Ramos (cell line): ENCODE data around the gene FBXW7.

Experiments used
- in situ Hi-C: fragments of 300-500 bp; cut with MboI; formaldehyde crosslinking; loops from one replicate; pipeline ENCODE4 v1.14.3; 2022; ENCODE audit warnings: low sequenced_read_pairs; ENCODE audit not compliant: unreplicated experiment

Gene FBXW7, protein sequence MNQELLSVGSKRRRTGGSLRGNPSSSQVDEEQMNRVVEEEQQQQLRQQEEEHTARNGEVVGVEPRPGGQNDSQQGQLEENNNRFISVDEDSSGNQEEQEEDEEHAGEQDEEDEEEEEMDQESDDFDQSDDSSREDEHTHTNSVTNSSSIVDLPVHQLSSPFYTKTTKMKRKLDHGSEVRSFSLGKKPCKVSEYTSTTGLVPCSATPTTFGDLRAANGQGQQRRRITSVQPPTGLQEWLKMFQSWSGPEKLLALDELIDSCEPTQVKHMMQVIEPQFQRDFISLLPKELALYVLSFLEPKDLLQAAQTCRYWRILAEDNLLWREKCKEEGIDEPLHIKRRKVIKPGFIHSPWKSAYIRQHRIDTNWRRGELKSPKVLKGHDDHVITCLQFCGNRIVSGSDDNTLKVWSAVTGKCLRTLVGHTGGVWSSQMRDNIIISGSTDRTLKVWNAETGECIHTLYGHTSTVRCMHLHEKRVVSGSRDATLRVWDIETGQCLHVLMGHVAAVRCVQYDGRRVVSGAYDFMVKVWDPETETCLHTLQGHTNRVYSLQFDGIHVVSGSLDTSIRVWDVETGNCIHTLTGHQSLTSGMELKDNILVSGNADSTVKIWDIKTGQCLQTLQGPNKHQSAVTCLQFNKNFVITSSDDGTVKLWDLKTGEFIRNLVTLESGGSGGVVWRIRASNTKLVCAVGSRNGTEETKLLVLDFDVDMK

DNA sequence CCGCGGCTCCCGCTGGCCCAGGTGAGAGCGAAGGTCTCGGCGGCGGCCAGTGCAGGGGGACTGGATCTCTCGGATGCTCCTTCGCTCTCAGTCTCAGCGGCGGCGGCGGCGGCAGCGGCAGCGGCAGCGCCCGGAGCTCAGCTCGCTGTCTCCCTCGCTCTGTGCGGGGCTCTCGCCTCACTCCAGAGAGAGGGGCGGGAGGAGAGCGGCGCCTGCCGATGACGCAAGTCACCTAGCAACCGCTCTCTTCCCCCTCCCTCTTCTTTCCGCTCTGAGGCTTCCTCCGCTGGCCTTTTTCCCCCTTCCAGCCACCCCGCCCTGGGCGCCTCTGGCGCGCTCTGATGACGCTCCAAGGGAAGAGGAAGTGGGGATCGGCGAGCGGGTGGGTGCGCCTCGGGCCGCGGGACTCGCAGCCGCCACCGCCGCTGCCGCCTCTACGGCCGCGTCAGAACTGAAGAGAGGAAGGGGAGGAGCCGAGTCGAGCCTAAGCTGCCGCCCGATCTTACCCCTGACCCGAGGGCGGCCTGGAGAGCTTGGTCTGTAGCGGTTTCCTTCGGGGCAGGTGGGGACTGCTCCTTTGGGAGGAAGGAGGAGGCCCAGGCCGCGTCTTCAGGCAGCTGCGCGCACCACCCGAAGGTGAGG, at the start of gene FBXW7:
Gene FBXW7, minus strand, starts transcription at position 190 of the 642 bp plus-strand sequence. CDS start 124,289 bp downstream, outside the sequence.
- in situ Hi-C loops: no loop called here

DNA sequence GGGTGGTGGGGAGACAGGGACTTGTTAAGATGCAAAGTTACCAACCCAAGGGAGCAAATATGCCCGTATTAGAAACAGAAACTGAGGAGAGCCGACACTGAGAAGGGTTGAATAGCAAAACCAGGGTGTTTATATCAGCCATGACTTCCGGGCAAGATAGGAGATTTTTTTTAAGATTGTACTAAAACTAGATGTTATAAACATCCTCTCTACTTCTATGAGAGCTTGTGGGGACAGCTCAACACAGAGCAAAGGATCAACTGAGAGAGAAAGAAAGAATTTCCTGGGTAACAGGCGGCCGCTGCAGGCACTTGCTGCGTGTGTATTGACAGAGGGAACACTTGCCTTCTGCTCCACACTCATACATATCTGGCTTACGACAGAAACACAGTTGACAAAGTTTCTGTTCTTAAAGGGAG, 49.1 kb upstream of the FBXW7 start:
- in situ Hi-C loops: no loop called here

DNA sequence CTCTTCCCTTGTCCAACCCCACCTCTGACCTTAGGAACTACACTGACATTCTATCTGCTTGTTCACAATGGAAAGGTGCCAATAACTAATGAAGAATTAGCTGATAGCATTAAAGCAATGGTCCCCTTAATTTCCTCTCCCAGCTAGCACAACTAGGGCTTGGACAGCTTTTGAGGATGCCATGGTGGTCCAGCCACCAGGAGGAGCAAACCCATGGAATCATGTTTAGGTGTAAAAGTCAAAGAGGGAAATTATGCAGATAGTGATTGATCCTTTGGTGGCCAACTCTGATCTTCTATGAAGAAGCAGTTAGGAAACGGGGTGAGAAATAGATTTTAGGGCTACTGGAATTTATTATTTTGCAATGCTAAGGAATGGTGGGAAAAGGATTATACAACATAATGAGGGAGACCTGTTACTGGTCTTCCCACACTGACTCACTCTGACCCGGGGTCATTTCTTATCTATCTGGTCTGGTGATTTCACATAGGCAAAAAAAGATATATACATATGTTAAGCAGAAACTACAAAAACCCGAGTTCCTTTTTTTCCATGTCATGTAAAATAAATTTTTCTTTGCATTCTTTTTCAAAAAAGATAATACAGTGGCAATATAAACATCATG, 45.8 kb upstream of the FBXW7 start:
- in situ Hi-C loops: no loop called here

DNA sequence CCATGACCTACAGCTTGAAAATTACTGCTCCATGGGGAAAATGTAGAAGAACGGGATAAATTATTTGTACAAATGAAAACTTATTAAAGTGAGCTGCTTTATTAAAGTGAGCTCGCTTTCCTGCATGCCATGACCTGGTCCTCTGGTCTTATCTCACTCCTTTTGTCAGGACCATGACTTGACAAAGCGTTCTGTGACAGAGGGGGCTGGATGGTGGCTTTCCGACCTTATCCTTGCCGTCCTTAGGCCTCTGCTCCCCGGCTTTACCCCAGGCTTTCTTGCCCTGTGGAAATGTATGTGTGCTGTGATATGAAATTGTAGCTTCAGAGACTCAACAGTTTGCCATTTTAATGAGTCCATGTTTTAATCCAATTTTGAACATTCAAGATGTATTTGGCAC, 44.0 kb upstream of the FBXW7 start:
- in situ Hi-C loops: no loop called here

DNA sequence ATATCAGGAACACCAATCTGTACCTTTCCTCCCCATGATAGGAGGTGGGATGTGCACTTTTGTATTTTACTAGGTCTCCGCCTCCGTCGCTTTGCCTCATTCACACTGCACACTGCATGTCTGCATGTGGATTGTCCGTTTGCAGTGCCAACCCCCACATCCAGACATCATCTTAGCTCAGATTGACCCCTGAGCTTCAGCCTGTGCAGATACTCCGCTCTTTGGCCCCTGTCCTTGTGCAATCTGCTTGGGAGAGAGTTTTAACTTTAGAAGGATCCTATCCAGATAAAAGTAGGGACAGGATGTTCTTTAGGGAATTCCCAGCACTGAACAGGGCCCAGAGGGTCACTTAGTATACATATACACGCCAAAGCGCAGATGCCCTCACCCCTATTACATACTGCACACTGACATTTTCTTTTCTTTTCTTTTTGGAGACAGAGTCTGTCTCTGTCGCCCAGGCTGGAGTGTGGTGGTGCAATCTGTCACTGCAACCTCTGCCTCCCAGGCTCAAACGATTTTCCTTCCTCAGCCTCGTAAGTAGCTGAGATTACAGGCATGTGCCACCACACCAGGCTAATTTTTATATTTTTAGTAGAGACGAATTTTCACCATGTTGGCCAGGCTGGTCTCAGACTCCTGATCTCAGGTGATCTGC, 43.3 kb upstream of the FBXW7 start:
- in situ Hi-C loops: no loop called here

DNA sequence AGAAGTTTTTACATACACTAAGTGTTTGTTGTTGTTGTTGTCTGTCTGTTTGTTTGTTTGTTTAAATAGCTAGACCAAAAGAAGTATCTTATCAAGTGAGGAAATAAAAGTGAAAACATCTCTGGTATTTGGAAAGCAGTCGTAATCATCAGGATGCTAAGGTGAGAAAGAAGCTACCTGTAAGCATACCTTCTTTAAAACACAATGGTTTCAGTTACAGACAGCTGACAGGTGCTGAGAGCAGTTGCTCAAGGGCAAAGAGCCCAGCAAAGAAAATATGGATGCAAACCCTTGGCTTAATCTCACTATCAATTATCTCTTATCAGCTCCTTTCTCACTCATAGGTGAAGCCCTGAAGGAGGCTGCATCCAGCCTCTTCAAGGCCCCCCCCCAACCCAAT, 42.8 kb upstream of the FBXW7 start:
- in situ Hi-C loops: no loop called here

DNA sequence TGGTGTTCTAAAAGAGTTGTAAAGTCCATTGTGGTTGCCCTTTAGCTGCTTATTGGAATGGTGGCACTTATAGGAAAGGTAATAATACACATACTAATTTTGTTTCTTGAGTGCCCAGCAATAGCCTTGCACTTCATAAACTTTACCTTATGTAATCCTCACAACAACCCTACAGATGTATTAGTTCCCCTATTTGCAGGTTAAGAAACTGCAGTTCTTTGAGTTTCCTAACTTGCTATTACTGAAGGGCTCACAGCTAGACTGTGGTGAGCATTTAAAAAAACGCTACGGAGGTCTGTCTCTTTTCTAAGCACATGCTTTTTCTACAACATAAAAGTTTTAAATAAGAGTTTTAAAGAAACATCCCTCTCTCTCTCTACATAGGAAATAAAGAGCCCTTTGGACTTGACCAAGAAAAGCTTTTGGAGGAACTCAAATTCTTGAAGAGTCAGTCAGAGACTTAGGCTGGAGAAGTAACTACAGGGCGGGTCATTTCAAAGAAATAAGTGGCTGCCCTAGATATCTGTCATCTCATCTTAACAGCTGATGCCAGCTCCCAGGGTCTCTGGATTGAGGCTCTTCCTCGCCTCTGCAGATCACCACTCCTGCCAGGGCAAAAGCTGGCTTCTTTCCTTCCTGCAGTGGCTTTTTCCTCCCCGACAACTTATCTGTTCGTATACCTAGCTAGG, 42.0 kb upstream of the FBXW7 start:
- in situ Hi-C loops: no loop called here

DNA sequence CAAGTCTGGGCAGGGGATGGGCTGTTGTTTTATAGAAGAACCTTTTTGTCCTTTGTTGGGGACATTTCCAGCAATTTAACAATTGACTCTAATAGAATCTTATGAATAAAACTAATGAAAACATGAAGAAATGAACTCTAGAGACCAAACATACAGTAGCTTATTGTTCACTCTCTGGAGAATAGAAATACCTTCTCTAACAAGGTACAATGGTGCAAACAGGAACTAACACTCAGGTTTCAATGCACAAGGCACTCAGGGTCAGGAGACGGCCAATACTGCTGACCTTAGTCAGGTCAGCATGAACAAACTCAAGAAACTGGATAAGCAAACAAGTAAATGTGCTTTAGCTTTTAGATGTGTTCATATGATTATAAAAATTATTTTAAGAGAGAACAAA, 39.6 kb upstream of the FBXW7 start:
- in situ Hi-C loops: no loop called here

DNA sequence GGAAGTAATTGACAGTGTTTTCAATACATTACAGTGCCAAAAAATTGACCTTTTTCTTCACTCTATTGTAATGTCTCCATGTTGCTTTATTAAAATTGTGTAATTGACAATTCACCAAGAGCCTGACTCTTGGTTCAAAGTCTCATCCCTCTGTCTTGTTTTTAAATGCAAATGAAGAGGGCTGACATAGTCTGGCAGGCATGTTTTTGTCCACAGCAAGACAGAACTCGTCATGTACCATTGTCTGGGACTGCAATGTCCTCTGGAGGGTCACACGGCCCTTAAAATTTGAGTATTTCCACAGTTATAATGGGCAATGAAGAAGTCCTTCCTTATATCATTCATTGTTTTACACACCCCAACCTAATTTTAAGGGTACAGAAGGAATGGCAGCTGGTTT, 38.0 kb upstream of the FBXW7 start:
- in situ Hi-C loops: no loop called here

DNA sequence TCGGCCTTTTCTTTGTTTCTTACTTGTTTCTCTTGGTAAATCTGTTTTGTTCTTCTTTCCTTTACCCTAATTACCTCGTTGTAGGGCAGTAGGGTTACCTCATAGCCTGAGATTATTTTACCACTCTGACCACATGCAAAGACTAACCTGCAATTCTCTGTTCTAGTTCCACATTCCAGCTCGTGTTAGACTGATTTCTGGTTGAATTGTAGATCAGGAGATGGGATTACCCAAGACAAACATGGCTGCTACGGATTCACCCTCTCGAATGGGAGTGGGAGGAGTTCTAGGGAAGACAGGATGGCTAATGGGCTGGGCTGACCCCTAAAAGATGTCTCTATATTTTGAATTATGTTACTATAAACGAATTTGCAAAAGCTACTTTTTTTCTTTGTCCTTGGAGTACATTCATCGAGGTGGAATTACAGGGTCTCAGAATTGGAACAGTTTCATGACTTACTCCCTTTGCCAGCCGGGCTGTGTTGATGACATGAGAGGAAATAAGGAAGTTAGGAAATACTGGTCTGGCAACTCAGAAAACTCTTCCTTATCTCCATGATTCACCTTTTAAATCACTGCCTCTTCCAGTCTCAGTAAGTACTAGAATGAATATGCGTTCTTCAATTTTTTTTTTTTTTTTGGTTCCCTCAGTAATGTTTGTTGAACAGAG, 36.7 kb upstream of the FBXW7 start:
- in situ Hi-C loops: no loop called here

DNA sequence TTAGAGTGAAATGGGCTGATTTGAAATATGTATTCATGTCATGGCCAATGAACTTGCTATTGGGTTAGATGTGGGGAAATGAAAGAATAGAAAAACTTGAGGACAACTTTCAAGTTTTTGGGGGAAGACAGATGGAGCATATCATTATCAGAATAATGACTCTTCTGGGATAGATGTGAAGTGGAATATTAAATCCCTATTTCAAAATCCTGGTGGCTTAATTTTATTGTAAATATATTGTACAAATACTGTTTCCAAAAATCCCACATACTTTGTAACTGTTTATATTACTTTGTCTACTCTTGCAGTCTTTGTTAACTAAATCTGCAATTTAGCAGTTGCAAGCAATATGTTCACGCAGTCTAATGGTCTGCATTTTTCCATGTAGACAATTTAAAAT, 35.9 kb upstream of the FBXW7 start:
- in situ Hi-C loops: no loop called here

DNA sequence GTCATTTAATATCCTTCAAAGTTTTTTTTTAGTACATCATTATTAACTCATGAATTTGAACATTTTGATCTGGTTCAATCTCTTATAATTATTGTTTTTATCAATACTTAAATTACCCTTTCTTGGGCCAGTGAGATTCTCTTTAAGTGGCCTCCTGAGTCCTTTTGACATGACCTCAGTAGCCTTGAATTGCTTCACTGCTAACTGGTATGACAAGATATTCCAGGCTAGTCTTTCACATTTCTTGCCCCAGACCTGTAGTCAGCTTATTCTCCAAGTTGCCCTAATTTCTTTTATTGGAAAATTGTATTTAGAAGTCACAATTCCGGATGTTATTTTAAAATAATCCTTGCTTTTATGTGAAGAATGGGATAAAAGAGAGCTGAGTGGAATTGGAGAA, 35.4 kb upstream of the FBXW7 start:
- in situ Hi-C loops: no loop called here

DNA sequence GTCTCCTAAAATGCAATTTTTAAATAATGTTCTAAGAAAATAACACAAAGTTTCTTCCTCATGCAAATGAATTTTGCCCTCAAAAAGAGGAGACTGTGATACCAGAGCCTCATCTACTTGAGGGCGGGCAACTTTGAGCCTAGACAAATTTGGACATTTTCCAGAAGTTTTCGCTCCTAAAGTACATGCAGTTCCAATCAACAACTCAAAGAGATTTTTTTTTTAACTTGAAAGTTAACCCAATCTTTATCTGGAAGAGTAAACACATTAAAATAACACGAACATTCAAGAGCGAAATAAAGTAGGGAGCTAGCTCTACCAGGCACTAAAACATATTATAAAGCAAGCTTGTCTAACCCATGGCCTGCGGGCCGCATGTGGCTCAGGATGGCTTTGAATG, 29.4 kb upstream of the FBXW7 start:
- in situ Hi-C loops: no loop called here

DNA sequence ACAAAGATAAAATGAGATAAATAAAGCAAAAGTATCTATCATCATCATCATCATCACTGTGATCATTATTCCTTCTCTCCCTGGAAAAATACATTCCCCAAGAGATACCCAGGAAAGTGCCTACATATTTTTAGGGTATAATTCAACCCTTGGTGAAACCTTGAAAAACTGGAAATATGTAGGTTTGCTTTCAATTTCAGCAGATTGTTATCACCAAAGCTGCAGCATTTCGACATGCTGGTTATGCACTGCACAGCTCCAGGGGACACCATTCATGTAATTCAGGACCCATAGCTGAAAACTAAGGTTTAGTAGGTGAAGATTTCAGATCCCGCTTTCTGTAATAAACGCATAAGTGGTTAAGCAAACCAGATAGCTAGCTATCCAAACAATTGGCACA, 28.4 kb upstream of the FBXW7 start:
- in situ Hi-C loops: no loop called here

DNA sequence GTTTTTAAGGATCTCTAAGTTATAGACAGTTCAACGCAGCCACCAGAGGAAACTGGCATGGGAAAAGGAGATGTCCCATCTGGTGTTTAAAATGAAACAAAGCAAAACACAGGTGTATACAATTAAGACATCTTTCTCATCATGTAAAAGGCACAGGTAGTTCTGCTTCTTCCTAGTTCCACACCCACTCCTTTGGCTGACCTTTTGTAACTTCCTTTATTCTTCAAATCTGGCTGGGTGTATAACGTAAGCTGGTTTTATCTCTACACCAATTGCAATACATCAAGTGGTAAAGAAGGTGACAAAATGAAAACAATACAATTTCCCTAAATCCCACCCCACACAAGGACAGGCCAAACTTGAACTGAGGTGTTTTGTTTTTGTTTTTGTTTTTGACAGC, 27.3 kb upstream of the FBXW7 start:
- in situ Hi-C loops: no loop called here

DNA sequence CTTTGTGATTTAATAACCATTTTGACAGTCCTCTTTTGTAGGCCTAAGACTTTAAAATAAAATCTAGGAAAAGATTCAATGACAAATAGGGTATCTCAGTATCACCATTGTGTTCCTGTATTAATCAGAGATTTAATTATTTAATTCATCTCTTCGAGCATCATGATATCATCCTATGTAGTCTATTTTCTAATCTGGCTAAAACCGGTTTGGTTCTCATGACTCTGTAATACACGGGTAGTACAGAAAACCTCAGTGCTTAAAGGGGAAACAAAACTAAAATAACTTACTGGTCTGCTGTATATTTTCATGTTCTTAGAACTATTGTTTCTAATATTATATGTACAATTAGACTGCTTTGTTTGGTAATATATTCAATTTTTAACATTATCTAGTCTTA, 23.7 kb upstream of the FBXW7 start:
- in situ Hi-C loops: no loop called here

DNA sequence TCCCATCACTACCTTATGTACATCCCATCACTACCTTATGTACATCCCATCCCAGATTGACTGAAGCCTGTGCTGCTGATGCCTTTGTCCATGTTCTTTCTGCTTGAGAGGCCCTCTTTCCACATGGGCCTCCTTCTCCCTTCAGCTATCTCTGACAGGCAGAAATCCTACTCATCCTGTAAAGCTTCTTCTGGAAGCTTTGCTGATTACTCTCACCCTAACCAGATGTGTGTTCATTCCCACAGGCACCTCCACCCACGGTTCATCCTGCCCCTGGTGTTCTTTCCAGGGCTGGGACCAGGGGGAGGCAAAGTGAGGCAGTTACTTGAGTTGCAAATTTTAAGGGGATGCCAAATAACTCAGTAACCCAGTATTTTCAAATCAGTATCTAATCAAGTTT, 22.5 kb upstream of the FBXW7 start:
- in situ Hi-C loops: no loop called here

DNA sequence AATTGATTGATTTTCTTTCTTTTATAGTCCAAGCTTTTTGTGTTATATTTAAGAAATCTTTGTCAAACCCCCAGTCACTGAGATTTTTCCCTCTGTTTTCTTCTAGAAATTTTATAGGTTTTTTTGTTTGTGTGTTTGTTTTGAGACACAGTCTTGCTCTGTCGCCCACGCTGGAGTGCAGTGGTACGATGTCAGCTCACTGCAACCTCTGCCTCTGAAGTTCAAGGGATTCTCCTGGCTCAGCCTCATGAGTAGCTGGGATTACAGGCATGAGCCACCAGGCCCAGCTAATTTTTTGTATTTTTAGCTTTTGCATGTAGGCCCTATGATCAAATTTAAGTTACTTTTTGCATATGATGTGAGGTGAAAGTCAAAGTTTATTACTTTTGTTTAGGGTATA, 20.9 kb upstream of the FBXW7 start:
- in situ Hi-C loops: no loop called here

DNA sequence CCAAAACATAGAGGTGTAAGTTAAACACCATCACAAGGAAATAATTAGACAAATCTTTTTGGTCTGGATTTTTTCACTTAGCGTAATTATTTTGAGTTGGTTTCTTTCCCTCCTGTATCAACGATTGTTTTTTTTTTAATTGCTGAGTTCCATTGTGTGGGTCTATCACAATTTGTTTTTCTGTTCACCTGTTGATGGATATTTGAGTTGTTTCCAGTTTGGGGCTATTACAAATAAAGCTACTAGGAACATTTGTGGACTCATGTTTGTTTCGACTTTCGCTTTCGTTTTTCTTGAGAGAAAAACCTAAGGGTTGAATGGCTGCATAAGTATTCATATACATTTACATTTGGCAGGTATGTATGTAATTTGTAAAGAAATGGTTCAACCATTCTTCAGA, 20.4 kb upstream of the FBXW7 start:
- in situ Hi-C loops: no loop called here
